Measurements from ENCODE around the gene SLC13A4.
"Not testable (repeated sequence)": the region's sequence is repeated elsewhere in the genome, so short reads cannot be mapped to it uniquely, and the experiment has no call there.

The SLC13A4 gene

DNA sequence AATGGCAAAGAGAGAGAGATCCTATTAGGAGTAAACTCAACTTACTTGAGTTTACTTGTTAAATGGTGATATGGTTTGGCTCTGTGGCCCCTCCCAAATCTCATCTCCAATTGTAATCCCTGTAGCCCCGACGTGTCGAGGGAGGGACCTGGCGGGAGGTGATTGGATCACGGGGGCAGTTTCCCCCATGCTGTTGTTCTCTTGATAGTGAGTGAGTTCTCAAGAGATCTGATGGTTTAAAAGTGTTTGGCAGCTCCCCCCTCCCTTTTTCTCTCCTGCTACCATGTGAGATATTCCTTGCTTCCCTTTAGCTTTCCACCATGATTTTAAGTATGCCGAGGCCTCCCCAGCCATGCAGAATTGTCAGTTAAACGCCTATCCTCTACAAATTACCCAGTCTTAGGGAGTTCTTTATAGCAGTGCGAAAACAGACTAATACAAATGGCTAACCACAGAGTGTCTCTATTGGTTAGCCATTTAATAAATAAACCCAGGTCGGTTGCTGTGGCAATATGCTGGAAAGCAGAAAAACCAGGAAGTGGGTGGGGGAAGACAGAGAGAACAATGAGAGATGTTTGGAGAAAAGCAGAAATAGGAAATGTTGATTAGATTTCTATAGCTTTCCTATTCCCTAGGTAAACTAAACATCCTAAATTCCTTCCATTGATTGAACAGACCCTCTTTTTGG is 68.7 kb downstream of the SLC13A4 start:
- DNase-seq, result no peak

DNA sequence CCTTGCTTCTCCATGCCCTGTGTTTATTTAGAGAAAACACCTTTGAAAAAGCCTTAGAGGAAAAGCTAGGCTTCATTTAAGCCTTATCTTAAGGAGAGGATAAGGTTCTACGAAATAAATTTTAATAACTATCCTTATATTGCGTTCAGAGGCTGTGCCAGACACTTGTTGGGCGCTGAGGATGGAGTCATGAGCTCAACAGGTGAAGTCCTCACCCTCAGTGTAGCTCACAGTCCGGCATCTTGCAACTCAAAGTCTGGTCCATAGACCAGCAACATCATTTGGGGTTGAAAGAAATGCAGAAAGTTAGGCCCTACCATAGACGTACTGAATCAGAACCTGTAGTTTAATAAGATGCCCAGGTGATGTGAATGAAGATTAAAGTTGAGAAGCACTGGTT is 69.4 kb downstream of the SLC13A4 start:
- no peak for DNase-seq

DNA sequence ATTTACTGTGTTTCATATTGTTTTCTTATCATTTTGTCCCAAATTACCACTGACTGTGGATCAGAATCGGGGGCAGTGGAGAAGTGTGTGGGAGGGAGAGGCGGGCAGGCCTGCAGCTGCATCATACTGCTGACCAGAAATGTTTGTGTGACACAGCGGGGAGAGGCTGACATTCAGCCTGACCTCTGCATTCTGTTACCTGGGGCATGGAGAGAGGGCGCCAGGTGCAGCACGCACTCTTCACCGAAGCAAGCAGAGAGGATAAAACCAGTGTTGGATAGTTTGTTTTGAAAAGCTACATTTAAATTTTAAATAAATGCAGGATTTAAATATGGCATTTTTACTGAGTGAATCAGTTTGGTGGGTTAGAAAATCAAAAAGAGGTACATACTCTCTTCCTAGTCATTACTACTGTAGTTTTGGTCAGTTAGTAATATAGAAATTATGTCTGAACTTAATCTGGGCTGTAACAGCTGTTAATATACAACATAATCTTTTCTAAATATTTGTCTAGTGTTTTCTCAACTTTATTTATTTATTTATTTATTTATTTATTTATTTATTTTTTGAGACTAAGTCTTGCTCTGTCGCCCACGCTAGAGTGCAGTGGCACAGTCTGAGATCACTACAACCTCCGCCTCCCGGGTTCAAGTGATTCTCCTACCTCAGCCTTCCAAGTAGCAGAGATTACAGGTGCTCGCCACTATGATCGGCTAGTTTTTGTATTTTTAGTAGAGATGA is 74.5 kb downstream of the SLC13A4 start:
- DNase-seq, result no peak

DNA sequence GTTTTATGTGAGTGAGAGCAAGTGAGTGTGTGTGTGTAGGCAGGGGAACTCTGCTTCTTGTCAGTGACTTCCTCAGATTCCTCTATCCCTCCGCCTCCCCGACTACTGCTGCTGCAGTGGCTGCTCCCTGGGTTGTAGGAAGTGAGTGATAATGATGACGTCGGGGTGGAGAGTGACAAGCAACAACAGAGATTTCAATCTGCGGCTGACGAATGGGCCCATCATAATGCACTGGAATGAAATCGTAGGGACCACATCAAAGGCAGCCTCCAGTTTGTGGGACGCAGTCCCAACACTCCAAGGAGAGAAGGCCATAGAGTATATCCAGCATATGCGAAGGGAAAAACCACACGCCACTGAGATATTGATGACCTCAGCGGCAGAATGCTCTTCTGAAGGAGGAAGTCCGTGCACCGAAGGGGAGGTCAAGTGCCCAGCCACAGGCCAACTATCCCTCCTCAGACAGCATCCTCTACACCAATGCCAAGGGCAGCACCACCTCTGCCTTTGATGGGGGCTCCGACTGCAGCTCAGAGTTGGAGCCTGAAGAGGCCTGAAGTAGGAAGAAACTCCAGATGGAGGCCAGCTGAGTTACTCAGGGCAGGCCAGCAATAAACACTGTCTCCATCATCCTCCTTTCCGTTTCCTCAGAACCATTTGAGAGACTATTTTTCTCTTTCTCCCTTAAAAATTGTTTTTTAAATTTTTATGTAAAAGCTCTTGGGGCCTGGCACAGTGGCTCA is 77.0 kb downstream of the SLC13A4 start:
- no peak for DNase-seq

DNA sequence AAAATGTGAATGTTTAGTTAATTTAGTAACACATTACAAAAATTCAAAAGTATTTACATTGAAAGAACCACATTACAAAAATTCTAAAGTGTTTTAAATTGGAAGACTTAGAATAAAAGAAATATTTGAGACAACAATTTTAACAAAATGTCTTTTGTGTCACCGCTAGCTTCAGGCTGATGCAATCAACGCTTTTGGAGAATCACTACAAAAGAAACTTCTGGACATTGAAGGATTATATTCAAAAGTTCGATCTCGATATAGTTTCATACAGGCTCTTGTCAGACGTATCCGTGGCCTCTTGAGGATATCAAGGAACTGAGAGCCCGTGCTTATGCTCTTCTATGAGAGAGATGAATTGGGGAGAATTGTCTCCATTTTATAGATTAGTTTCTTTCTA is 79.8 kb downstream of the SLC13A4 start:
- DNase-seq, result no peak

DNA sequence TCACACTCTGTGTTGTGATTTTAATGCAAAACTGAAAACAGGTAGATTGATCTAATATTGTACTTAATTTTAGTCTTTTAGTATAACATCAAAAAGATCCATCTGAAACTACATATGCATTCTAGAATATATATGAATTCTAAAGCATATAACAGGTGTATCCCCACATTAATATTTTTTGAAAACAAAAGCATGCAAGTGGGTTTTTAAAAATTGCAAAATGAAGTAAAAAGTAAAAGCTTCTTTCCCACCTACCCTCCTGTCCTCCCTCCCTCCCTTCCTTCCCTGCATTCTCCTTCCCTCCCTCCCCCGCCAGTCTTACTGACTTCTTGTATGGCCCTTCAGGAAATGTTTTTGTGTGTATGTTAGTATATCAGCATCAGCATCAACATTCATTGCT is 80.2 kb downstream of the SLC13A4 start:
- DNase-seq, result no peak

DNA sequence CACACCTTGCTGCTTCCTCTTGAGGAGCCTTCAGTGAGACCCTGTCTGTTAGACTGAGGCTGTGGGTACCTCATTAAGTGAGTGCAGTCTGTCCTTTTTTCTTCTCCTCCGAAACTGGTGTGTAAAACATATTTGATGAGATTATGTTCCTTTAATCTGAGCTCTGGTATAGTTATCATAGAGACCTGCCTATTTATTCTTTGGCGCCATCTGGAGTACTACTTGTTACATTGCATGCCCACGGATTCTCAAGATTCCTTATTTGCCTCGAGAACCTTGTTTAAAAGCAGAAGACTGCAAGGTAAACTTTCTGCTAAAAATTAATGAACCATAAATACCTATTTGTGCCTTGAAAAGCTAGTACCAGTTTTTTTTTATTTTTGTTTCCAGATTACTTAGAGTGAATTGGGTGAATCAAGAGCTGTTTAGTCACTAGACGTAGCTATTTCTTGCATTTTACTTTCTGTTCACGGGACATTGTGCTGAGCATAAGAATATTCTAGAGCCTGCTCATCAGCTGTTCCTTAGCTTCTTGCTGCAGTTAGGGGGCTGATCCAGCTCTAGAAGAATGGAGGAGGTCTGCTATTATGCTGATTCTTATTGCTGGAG is 82.6 kb downstream of the SLC13A4 start:
- DNase-seq, result no peak

DNA sequence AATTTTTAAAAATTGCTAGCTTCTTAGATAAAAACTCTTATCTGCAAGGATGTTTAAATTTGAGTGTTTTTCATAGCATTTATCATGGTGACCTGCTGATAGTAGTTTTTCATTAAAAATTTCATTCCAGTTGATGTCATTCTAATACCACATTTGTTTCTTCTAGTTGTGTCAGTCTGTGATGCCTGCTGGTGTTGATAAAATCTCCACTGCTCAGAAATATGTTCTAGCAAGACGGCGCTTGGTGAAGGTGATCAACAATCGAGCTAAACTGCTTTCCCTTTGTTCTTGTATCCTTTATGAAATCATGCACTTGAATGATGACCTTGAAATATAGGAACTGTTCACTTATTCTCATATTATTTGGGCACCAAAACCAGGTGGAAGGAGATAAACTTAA is 83.3 kb downstream of the SLC13A4 start:
- DNase-seq, result no peak

DNA sequence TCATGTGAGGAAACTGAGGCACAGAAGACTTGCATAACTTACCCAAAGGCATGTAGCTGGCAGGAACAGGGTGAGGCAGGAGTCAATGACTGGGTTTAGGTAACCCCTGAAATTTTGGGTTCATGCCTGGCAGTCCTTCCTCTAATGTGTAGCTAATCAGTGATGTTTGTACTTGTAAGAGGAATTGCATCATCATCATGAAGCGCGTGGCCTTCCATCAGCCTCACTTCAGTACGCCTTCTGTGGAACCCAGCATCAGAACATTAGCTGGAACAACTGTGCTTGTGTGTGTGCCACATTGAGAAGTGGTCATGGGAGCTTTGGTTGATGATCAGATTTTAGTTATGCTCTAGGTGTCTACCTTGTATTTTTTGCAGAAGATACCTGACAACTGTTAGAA is 83.8 kb downstream of the SLC13A4 start:
- DNase-seq, result no peak

DNA sequence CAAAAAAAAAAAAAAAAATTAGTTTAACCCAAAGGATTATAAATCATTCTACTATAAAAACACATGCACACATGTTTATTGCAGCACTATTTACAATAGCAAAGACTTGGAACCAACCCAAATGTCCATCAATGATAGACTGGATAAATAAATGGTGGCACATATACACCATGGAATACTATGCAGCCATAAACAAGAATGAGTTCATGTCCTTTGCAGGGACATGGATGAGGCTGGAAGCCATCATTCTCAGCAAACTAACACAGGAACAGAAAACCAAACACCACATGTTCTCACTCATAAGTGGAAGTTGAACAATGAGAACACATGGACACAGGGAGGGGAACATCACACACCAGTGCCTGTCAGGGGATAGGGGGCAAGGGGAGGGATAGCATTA is 88.3 kb downstream of the SLC13A4 start:
- not testable (repeated sequence) for DNase-seq

DNA sequence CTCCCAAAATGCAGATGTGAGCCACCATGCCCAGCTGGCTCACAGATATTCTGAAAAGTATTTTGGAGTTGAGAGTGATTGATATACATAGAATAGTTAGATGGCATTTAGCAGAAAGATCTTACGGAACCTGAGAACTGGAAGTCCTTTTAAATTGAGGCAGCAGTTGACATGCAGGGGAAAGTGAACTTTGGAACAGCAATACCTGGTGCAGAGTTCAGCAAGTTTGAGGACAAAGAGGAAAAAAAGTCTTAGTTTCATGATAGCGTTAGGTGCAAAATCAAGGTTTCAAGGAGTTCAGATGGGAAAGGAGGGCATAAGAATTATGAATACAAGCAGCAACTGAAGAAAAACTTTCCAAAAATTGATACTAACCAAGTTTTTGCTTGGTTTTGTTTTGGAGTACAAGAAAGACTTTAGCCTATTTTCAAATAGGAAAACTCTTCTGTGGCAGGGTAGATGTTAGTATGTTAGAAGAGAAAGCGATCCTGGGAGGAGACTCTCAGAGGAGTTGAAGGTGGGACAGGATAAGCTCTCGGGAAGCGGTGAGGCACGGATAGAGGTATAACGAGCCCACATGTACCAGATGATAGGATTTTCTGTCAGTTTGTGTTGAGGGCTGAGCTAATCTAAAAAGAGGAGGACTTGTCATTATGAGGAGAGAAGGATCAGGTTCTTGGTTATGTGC is 93.7 kb downstream of the SLC13A4 start:
- DNase-seq, result no peak
